WI38 (cell line): Measurements from ENCODE around the gene SRGAP2.
"Not testable (repeated sequence)": the region's sequence is repeated elsewhere in the genome, so short reads cannot be mapped to it uniquely, and the experiment has no call there.

ENCODE experiments used
- H3K4me3 ChIP-seq: 2 replicates; pipeline ENCODE4 v1.5.1; 2011; ENCODE audit warnings: low read depth, mild to moderate bottlenecking, control low read depth, low read length

The SRGAP2 gene

DNA sequence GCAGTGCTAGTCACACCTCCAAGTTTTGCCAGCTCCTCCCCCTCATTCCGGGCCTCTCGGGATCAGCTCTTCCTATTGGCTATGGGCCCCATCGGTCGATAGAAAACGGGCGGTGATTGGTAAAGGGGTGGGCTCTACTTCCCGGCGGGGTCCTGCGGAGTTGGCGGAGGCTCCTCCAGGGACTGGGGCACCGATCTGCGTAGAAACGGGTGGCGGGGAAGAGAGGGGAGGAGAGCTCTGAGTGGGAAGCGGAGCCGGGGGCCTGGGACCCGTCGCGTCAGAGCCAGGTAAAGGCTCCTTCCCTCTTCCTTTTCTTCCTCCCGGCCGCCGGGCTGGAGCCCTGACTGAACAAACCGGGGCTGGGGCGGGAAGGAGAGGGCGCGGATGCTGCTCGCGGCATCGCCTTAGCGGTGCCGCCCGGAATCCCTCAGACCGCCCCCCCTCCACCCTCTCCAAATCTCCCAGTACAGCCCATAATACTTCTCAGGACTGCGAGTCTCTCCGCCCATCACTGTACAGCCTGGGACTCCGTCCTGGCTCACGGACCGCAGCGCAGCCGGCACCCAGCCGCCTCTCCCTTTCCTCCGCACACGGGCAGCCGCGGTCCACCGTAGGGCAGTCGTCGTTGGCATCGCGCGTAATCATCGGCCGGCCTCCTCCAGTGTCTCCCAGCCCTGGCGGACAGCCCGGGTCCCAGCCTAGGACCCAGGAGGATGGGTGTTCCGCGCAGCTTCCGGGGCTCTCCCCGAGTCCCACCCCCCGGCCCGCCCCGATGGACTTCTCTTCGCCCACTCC lies at the start of gene SRGAP2:
SRGAP2 (plus strand) TSS at position 178 of the 795 bp plus-strand sequence. CDS start 2,430 bp downstream, outside the sequence.
- H3K4me3 ChIP-seq = peak within 1 kb of the TSS; percentile 54

DNA sequence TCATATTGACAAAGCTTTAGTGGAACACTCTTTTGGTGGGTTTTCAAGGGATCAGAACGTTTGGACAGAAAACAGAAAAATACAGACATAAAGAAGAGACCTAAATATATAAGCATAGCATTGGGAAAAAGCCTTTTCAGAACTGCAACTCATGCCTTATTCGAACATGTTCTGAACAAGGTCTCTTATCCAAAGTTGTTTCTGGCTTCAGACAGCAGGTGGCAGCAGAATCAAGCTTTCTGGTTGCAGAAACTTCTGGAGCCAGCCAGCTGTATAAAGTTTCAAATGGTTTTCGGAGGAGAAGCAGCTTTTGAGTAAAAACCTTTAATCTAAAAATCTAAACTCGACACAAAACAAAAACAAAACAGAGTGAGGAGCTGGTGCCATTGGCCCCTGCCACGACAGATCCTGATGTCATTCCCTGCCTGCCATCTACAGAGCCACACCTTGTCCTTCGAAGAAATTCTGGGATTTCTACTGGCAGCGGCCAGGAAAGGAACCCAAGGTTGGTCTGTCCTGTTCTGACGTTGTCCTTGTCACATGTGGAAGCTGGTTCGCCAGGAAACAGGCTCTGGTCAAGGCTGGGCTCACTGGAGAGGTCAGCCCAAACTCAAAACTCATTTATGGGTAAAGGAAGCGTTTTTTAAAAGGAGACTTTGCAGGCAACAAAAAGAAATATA lies 35.9 kb upstream of the SRGAP2 start:
- H3K4me3 ChIP-seq = not testable (repeated sequence)

DNA sequence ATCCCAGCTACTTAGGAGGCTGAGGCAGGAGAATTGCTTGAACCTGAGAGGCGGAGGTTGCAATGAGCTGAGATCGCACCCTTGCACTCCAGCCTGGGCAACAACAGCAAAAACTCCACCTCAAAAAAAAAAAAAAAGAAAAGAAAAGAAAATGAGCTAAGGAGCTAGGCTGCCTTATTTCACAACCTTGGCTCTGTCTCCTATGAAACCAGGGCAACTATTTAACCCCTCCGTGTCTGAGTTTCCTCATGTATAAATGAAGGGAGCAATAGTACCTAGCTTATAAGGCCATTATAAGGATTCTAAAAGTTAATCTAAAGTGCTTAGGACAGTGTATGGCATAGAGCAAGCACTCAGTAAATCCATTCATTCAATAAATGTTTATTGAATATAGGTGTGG lies 33.5 kb upstream of the SRGAP2 start:
- not testable (repeated sequence) for H3K4me3 ChIP-seq

DNA sequence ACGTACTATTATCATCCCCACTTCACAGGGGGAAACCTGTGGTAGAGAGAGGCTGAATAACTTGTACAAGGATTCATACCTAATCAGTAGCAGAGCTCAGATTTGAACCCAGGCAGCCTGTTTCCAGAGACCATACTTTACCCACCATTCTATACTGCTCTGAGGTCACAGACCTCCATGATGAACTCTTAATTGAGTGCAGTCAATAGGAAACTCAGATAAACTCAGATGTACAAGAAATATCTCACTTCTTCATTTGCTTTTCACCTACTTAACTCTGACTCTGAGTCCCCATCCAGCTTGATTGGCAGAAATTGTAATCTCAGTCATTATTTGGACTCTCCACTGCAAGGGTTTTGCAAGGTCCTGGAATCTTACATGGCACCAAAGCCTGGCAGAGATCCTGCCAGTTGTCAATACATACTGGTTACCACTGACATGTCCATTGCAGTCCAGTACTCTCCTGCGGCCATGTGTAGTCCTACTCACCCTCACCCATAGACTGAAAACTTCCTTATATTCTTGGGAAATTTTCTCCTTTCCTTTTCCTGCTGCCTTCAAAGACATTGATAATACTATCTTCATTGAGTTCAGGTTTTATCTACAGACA lies 30.1 kb upstream of the SRGAP2 start:
- not testable (repeated sequence) for H3K4me3 ChIP-seq

DNA sequence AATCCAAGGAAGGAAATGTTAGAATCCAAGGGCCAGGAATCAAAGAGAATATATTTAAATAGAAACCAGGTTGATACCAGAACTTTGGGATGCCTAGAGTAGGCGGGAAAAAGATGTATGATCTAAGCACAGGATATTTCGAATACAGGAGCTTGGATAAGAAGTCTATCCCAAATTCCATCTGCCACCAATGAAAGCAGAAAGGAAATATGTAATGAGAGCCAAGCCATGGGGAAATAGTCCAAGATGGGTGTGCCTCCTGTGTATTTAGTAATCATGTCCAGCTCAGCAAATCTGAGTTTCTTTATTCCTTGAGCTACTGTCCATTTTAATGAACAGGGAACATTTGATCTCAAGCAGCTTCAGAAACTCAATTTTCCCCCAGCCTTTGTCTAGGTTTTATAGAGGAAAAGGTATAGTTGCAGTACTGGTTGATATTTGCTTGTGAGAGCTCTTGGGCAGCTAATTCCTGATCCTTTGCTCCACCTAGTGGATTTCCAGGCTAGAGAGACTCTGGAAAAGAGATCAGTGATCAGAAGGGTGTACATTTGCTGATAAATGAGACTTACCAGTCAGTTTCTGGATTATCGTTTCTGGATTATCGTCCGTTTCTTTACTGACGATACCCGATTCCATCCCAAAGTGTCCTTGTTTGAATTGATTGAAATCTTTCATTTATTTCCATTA lies 29.0 kb upstream of the SRGAP2 start:
- H3K4me3 ChIP-seq = not testable (repeated sequence)

DNA sequence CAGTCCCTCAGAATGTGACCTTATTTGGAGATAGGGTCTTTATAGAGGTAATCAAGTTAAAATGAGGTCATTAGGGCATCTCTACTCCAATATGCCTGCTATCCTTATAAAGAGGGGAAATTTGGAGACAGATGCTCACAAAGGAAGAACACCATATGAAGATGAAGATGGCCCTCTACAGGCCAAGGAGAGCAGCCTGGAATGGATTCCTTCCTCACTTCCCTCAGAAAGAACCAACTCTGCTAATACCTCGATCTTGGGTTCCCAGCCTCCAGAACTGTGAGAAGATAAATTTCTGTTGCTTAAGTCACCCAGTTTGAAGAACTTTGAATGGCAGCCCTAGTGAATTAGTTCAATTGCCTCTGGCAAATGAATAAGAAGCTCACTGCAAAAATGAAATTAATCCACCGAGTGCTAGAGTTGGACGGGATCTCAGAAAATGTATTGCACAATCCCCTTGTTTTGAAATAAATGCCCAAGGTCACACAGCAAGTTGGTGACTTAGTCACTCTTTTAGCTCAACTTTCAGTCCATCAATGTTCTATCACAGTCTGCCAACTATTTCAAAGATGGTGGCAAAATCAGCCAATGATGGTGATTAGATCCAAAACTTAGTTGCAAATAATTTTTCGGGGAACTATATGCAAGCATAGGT lies 27.8 kb upstream of the SRGAP2 start:
- not testable (repeated sequence) for H3K4me3 ChIP-seq

DNA sequence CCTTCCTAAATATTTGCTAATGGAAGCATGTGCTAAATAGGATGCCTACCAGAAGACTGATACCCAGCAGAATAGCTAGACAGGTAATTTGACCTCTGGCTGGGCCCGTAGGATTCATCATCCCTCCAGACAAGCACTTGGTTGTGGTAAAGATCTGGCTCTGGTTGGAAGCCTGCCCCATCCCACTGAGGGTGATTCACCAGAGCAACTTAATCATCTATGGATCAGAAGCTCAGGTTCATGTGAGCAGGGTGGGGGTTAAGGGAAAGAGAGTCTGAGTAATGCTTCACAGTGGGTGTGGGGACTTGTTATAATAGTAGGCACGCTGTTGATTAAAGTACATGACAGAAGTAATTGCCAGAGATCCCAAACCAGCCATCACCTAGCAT lies 27.2 kb upstream of the SRGAP2 start:
- H3K4me3 ChIP-seq = not testable (repeated sequence)

DNA sequence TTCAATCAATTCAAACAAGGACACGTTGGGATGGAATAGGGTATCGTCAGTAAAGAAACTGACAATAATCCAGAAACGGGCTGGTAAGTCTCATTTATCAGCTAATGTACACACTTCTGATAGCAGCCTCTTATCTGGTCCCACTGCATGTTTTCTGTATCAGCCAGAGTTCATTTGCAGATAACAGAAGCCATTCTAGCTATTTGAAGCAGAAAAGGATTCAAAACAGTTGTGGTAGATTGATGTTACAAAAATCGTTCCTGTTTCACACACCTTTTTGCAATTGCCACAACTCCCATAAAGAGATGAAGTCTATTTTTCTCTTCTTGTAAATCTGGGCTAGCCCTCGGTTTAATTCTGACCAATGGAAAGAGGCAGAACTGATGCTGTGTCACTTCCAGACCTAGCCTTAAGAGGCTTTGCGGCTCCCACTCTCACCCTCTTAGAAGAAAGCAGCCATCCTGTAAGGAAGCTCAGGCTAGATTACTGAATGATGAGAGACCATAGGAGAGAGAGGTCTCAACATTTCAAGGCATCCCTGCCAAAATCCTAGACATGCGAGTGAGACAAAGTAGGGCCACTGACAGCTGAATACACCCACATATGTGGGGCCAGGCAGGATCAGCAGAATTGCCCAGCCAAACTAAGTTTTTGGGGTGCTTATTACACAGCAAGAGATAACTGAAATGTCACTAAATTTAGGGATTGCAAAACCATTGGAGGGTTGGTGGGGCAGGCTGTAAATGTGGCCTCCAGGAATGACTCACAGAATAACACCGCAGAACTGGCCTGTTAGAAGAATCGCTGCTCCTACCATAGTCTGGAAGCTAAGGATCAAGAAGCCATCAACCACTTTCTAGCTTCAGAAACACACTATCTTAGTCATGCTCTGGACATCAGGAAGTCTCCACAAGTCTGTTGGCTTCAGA lies 25.0 kb upstream of the SRGAP2 start:
- H3K4me3 ChIP-seq = not testable (repeated sequence)

DNA sequence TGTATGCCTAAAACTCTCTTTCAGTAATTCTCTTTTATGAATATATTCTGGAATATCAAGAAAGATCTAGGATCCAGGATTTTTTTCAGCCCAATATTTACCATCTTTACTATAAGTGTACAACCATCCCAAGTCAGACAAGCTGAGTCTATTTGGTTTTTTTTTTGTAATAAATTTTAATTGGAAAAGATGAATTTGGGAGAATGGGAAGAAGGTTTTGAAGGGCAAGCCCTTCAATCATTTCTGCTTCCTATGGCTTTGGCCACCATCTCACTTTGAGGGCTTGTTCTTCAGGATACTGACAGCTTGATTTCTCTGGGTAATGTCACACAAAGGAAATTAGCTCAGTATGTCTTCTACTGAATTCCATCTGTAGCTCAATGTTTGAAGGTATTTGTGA lies 23.7 kb upstream of the SRGAP2 start:
- H3K4me3 ChIP-seq = not testable (repeated sequence)

DNA sequence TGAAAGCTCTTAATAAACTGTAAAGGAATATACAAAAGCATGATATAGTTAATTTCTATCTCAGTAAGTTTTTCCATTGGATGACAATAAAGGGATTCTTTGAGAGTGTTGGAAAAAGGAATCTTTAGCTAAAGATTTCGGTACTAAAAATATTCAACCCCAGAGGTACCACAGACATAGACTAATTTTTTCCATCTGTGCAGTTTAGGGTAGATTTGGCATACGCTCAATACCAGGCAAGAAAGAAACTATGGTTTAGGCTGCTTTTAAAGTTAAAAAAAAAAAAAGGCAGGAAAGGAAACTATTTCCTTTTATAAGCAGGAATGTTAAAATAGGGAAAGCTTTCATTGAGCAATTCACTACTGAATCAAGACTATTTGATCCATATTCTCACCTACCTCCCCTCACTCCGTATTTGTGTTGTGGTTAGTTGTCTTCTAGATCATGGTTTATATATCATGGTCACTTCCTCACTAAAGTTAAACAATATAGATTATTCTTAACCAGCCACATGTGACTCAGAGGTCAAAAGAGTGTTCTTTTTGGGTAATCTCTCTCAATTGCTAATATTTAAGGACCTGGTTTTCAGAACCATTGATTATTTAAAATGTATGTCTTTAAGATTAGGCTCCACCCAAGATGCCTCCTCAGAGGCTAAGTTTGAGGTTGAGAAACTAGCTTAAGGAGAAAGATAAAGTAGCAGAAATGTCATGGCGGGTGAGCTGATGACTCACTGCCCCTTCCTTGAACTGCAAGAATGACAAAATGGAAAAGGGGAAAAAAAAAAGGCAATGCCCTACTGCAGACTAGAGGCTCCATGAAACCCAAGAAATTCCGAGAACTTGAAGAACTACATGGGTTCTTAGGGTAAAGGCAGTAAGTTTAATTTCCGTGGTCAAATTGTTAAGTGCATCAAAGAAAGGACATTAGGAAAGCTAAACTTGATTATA lies 20.7 kb upstream of the SRGAP2 start:
- not testable (repeated sequence) for H3K4me3 ChIP-seq

DNA sequence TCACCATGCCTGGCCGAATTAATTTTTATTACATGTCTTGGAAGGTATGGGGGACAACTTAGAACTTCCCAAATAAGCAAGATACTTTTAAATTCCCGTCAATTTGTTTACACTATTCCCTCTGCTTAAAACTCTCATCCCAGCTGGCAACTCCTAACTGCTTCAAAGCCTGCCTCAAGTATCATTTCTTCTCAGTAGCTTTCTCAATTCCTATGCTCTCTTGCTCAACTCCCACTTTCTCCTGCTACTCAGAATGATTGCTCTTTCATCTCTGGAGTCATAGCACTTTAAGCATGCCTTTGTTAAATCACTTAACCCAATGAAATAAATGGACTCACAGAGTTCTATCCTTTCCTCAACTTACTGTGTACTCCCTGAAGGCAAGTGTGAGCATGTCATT lies 19.6 kb upstream of the SRGAP2 start:
- not testable (repeated sequence) for H3K4me3 ChIP-seq

DNA sequence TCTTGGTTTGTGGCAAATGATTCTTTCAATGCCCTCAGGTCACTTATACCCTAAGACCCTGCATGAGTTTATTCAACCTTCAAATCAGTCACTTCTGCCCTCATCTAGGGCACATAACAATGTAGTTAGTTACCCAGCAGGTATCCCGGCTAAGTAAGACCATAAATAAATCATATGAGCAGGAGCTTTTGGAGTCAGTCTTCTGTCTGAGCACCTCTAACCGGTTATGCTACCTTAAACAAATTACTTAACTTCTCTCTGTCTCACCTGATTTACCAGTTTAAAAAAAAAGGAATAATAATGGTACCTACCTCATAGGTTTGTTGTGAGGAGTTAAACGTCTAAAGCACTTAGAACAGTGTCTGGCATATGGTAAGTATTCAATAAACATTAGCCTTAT lies 17.6 kb upstream of the SRGAP2 start:
- H3K4me3 ChIP-seq = not testable (repeated sequence)

DNA sequence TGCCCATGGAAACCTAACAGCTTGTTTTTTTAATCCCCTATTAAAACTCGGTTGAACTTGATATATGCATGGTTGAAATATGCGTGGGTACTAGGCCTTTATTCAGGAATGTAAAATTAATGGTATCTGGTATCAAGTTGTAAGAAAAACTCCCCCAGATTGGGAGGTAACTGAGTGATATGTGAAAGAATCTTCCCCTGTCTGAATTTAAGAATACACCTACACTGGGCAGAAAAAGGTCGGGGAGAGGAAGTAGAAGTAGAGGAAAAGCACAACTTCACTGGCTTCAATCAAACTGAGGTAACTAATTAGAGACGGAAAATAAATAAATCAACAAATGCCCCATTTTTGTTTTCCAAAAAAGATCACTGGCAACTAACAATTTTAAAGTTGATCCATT lies 16.5 kb upstream of the SRGAP2 start:
- H3K4me3 ChIP-seq = not testable (repeated sequence)

DNA sequence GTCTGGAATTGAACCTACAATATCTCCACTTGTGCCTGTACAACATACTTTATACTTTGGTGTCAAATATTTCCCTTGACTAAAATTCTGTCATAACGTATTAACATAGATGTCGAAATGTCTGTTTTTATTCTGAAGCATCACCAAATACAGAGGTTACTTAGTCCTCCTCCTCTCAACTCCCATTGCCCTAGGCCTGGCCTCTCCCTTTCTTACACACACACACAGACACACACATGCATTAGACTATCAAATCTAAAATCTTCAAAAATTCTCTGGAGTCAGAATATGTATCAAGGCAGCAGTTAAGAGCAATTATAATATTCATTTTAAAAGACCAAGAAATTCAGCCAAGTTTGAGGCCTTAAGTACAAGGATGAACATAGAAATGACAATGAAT lies 8.2 kb upstream of the SRGAP2 start:
- not testable (repeated sequence) for H3K4me3 ChIP-seq

DNA sequence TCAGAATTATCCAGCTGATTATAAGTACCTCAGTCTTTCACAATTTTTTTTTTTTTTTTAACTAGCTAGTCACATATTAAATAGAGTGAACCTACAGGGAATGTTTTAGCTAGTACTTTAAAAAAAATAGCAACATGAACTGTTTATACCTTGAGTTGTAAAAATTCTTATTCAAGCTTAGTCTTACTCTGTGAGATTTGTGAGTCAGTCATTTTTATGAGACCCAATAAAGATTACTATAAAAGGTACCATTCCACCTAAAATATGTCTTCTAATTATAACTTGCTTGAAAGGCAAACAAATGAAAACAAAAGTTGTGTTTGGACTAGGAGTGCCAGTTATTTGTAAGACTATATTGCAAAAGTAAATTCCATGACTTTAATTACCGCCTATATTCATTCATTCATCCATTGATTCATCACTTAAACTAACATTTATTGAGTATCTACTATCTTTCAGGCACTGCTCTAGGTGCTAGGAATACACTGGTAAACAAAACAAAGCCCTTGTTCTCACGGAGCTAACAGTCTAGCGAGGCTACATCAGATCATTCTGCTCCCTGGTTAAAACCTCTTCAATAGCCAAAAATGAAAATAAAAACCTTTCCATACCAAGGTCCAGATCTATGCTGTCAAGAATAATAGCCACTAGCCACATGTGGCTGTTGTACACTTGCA lies 6.5 kb upstream of the SRGAP2 start:
- H3K4me3 ChIP-seq = not testable (repeated sequence)

DNA sequence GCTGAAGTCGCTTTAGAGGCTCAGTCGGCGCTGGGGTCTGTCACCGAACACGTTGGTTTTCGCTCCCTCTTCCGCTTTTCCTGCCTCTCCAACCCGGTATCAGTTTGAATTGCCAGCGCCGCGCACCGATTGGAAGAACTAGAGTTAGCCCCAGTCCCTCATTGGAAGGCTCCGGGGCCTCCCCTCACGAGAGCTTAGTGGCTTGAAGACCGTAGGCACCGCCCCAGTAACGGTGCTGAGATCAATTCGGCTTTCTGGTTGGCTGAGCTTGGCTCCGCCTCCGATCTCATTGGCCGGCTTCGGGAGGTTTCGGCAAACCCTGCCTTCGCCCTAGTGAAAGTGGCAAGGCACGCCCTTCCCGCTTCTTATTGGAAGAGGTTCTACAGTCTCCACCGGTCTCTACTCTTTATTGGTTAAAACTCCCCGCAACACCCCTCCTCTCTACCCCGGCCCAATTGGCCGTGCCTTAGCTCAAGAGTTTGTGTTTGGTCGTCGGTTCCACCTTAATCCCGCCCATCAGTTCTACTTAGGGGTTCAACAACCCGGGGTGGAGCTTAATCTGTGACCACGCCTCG lies 465 bp upstream of the SRGAP2 start, which contains the start of gene FAM72A:
FAM72A (minus strand) TSS at position 51 of the 575 bp plus-strand sequence. CDS start 814 bp downstream, outside the sequence.
- peak within 1 kb of the TSS; percentile 54 for H3K4me3 ChIP-seq

DNA sequence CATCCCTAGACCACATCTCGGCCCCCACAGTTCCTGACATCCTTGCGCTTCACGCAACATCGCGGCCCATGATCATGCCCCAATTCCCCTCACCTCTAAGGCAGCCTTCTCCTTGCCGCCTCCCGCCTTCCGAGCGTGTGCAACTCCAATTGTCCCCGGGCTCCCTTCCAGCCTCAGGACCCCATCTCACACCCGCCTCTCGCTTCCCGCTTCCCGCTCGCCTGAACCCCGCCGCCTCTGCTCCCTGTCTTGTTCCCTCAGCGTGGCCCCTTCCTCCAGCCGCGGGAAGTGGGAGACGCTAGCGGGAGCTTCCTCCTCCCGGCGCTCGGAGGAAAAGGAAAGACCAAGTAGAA lies 794 bp downstream of the SRGAP2 start:
- H3K4me3 ChIP-seq = peak overlapping the region; percentile 52

DNA sequence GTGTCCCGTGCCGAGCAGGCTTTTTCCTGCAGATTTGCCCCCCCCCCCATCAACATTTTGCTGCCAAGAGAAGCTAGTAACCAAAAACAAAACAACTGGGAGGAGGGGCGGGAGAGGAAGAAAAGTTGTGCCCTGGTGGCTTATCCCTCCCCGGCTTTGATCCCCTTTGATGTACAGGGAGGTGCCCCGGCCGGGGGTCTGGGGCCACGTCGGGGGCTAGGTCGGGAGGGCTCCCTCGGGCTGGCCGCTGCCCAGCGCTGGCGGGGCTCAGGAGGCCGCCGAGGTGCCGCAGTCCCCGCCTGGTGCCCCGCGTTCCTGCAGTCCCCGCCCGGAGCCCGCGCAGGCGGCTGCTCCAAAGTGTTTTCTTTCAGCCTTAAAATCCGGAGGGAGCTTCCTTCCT lies 1.5 kb downstream of the SRGAP2 start:
- H3K4me3 ChIP-seq = peak overlapping the region; percentile 56
